H4 (cell line): ENCODE results near the gene FGGY. TPM values are rescaled to one million over a fixed set of nuclear protein-coding genes. Genes with fewer than 3 reads are reported as not detected.
"Not testable (repeated sequence)": the region's sequence is repeated elsewhere in the genome, so short reads cannot be mapped to it uniquely, and the experiment has no call there.

ENCODE experiments used
- DNase-seq: peaks from one replicate; pipeline ENCODE4 v3.0.0-alpha.2; 2015; ENCODE audit warnings: low spot score
- total RNA-seq: library from RNA; depleted of rRNA; stranded (reverse); fragments of >200 nt; shearing (Covaris generic); gene quantifications from 2 replicates; pipeline ENCODE4 v1.2.3, GENCODE V29; 2014

Gene FGGY
- total RNA-seq, 1 experiment from 2014 or later, result 8.4 TPM

GRCh38 chr1:59545830-59546229 lies 248.9 kb downstream of the FGGY start:
- no peak for DNase-seq

DNA sequence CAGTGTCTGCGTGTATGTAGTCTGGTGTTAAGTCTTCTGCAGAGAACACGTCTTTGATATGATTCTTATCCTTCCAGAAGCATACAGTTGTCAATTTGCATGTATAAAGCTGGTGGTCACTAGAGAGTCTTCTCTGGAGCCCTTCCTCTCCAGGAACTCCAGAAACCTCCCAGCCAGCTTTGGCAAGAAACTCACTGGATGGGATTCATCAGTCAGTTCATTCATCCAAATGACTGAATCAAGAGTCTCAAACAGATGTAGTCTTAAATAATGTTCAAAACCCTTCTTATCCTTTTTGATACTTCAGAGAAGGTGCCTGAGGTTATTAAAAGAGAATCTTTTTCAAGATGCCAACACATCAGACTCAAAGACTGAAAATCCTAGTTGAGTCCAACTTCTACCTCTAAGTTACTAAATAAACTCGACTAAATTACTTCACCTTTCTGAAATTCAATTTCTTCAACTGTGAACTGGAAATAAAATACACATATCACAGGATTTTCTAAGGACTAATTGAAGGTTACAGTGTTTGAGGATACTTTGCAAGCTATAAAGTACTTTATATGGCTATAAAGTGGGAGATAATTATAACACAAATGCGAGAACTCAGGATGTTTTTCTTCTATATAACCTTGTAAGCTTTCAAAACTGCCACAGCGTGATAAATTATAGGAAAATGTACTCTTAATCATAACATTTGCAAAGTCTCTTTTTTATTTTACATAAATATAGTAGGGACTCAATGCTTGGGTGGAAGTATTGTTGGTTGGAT lies 252.4 kb downstream of the FGGY start:
- DNase-seq, result no peak

DNA sequence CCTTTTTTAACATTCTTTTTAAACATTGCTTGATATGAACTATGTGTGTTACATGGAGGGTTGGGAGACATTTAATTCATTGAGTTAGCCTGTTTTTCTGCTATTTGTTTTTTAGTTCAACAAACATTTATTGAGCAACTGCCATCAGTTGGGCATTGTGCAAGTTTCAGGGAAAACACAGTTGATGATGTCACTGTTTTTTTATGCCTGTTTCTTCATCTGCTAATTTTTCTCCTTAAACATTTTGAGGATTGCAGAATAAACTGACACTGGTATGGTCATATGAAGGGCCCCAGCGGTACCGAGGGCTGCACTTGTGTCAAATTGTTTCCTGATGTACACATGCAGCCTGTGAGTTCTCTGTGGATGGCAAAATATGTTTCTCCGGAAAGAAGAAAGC lies 253.0 kb downstream of the FGGY start:
- DNase-seq, result no peak

DNA sequence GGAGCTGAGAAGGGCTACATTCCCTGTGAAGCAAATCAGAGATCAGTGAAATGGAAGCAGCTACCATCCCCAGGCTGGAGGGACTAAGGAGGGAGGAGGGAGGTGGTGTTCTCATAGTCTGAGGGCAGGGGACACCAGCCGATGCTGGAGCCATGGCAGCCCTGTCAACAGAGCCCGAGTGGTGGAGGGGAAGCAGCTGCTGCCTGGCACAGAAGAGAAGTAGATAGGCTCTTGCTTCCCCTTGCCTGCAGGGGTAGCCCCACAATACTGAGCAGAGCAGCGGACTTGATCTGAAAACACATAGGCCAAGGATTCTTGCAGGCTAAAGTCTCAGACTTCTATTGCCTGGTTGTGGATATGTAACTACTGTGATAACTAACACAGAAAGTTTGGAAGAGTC lies 255.1 kb downstream of the FGGY start:
- no peak for DNase-seq

GRCh38 chr1:59553371-59553770 lies 256.5 kb downstream of the FGGY start:
- DNase-seq, result no peak

DNA sequence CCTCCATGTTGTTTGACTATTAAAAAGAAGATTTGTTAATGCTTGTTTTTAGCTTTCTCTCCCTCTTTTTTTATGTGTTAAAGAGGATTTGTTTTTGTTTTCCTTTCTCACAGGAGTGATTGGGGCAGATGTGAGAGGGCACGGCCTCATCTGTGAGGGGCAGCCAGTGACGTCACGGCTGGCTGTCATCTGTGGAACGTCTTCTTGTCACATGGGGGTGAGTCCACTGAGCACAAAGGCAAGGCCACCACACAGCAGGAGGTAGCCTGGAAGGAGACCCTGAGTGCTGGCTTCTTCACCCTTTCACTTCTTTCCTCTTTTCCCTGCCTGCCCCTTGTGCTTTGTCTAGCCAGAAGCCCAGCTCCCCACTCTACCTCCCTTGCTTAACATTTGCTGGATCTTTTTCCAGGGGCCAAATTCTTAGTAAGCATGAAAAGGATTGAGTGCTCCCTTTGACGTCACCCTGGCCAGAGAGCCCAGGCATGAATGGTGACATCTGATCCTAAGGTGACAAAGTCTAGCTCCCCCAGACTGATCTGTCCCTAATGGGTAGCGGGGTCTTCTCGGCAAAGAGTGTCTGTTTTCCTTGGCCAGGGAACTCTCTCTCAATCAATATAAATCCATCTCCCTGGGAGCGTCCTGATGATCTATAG lies 257.2 kb downstream of the FGGY start:
- DNase-seq, result no peak

- DNase-seq, result no peak
These were observed 257.9 kb downstream of the FGGY start for GRCh38 chr1:59554752-59555151.

- DNase-seq, result no peak
These were observed 259.5 kb downstream of the FGGY start for GRCh38 chr1:59556398-59556797.

DNA sequence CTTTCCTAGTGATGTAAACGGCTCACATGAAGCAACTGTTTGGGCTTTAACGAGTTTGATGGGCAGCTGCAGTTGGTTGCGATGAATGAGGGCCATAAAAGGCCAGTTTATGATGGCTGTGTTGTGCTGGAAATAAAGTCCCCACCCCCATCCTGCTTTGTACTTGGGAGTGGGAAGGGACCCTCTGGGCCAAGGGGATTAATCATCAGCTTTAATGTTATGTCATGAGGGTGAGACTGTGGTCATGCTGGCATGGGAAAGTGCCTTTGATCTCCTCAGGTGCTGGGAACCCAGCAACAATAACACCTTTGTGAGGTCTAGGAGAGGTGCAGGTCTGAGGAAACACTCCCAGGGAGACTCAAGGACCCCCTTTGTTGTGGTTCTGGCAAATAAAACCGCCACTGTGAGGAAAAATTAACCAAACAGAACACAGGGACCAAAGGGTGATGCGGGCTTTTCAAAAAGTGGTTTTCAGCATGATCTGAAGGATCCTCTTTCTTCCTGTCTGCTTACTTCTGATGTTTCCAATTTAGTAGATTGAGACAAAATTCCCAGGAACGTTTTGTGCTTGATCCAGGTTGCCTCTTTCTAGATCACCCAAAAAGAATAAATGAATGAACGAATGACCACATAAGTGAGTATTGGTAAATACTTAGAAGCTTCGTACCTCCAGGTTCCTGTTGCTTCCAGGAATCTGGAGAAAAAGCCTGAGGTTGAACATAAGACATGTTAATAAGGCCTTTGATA lies 260.1 kb downstream of the FGGY start:
- DNase-seq, result no peak

- no peak for DNase-seq
These were observed 260.6 kb downstream of the FGGY start for GRCh38 chr1:59557549-59557885.

DNA sequence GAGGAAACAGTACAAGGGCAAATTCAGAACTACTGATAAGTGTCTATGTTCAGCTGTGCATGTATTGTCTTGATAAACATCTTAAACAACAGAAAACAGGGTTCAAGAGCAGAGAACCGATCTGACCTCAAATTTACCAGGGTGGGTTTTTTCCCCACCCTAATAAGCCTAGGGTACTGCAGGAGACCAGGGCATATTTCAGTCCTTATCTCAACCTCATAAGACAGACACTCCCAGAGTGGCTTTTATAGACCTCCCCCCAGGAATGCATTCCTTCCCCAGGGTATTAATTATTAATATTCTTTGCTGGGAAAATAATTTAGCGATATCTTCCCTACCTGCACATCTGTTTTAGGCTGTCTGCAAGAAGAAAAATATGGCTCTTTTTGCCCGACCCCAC lies 261.7 kb downstream of the FGGY start:
- DNase-seq, result not testable (repeated sequence)

- no peak for DNase-seq
These were observed 264.0 kb downstream of the FGGY start for GRCh38 chr1:59560807-59561450.

GRCh38 chr1:59561796-59562195 lies 264.9 kb downstream of the FGGY start:
- no peak for DNase-seq

DNA sequence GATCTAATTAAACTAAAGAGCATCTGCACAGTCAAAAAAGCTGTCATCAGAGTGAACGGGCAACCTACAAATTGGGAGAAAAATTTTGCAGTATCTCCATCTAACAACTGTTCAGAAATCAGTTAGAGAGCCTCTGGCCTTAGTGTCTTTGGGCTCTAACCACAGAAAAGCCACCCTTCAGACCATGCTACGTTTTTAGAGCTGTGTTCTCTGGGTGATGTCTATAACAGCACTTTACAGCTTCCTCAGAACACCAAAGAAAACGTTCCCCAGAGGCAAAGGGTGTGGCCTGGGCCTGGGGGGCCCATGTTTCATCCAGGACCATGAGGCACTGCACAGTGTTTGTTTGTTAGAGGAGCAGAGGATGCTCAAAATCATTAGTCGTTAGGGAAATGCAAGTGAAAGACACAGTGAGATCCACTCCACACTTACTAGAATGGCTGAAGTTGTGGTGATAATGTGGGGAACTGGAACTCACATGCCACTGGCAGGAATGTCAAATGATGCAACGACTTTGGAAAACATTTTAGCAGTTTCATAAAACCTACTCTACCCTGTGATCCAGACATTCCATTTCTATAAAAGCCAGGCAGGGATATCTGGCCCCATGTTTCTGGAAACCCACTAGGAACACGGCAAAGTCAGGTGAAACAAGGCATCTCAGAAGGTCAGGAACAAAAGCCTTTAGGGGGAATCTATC lies 267.4 kb downstream of the FGGY start:
- no peak for DNase-seq

DNA sequence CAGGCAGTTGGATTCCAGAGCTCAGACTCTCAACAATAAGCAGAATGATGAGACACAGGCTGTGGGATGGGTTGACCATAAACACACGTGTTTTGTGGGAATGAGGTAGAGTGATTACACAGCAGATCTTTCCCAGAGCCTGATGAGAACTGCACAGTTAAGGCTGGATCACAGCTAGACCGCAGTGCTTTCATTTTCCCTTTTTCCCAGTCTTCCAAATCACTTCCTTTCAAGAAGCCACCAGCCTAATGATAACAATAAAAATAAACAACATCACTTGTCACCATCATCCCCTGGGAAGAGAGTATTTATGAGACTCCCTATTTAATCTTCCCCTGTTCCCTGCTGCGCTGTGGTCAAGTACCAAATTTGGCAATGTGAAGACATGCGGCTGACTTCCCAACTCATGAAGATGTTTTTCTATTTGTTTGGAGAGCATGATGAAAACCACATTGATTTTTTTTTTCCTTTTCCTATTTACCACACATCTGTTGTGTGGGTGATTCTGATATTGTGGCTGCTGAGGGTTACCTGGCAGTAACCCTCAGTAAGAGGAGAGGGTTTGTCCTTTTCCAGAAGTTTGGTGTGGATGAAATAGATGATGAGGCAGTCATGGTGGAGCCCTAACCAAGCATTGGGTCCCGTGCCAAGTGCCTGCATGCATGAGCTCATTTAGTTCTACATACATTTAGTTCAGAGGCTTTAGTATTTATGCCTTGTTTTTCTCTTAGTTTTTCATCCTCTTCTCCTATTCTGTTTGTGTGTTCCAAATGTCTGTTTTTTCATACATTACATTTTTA lies 268.9 kb downstream of the FGGY start:
- DNase-seq, result peak; percentile 98

GRCh38 chr1:59568158-59568935 lies 271.5 kb downstream of the FGGY start:
- peak; percentile 30 for DNase-seq

DNA sequence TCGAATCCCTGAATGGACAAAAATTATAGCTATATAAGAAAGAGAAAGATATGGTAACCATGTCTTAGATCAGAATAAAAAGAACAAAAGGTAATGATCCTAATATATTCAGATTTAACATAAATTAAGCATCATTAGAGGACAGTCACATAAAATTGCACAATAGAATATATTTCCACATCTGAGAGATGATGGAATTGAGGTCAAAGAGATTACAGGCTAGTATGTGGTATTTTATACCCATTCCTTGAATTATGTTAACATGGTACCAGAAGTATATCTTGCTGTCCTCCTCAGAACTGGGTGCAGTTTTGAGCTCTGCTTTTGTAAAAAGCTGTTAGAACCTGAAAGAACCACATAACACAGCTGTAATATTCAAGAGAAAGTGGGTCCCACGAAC lies 272.3 kb downstream of the FGGY start:
- DNase-seq, result no peak

DNA sequence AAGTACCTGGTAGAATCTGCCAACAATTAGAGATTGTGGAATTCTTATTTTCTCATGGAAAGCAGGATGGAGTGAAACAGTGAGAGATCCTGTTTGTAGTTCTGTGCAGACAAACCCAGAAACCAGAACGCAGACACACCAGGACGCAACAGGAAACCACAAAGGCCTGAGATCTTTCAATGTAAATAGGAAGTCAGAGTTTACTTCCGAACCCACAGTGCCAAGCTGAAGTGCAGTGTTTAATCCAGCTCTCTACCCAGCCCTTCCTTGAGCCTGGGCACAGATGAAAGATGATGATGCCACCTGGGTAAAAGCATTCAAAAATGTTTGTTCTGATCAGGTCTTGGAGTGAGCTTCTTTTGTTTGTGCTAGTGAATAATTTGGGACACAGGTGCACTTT lies 273.6 kb downstream of the FGGY start:
- peak; percentile 69 for DNase-seq

GRCh38 chr1:59574085-59574484 lies 277.2 kb downstream of the FGGY start:
- peak; percentile 80 for DNase-seq

- no peak for DNase-seq
These were observed 280.9 kb downstream of the FGGY start for GRCh38 chr1:59577774-59578173.
